GM18526 (cell line): Measurements from ENCODE around the gene PROX2.

Experiments used
- POLR2A ChIP-seq: IDR thresholded peaks from 3 replicates; pipeline ENCODE4 v1.6.1; 2011; ENCODE audit not compliant: insufficient read length; ENCODE audit errors: extremely low read depth

Gene PROX2

GRCh38 chr14:74875941-74876913 is at the start of gene PROX2:
Gene PROX2 (minus strand): TSS chr14:74876145. CDS start chr14:74863834, 12,311 bp downstream.
- TF ChIP-seq POLR2A: no peak

DNA sequence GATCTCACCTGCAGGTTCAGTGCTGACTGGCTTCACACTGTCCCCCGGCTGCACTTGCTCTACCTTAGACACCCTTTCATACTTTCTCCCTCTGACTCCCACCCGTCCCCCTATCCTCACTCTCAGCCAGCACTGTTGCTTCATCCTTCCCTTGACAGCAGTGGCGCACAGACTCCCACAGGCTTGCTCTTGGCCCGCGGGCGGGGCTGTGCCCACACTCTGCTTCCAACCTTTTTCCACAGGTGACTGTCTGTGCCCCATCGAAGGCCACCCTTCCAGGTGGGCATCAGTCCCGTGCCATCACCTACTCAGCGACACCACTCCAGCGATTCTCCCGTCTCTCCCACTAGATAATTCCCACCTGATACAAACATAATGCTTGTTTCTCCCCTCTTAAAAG is 48.1 kb upstream of the PROX2 start:
- no peak for TF ChIP-seq POLR2A

GRCh38 chr14:74922752-74923401 is 46.9 kb upstream of the PROX2 start, which contains the start of gene RPS6KL1:
Gene RPS6KL1 (minus strand): TSS chr14:74923260. CDS start chr14:74921541, 1,719 bp downstream.
- TF ChIP-seq POLR2A: no peak

- no peak for TF ChIP-seq POLR2A
These were observed 46.2 kb upstream of the PROX2 start for GRCh38 chr14:74921987-74922751.

- no peak for TF ChIP-seq POLR2A
These were observed 45.2 kb upstream of the PROX2 start for GRCh38 chr14:74921053-74921620.

DNA sequence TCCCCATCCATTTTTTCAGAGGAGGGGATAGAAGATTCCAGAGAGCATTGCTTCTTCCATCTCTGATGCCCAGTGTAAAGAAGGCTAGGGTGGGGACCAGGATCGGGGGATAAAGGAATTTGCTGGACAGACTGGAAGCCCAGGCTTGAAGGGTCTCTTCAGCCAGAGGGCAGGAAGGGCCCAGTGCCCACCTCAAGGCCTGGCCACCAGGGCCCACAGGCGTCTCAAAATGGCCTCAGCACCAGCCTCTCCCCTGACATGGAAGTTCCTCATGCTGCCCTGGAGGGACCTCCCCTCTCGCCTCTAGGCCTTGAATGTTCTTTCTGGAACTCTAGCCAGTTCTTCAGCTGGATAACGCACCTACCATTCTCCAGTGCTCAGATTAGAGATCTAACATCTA is 44.3 kb upstream of the PROX2 start:
- TF ChIP-seq POLR2A: no peak

DNA sequence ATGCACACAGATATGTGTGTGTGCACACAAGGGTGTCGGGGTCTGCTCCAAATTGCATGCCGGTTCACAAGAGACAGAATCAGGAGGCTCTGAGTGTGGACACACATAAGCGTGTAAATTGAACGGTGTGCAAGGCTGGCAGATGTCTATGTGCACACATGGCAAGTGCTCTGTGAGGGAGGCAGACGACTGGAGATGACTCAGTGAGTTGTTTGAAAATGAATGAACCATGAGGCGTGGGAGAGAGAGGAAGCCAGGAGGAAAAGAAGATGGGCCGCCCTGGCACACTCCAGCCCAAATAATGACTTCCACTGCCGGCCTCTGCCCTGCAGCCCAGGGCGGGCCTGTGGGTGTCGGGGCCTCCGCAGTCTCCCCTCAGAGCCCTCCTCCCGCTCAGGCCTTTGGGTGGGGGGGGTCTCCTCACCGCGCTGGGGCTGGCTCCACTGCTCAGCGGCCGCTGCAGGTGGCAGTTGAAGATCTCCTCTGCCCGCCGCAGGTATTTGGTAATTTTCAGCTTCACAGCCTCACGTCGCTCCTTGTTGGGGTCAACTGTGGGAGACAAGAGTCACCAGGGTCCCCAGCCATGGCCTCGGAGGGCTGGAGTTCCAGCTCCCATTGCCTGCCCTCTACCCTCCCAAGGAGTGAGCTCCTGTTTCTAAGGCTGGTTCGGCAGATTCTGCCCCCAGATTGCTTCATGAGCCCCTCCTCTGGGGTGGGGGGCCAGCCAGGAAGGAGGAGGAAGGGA is 43.6 kb upstream of the PROX2 start:
- no peak for TF ChIP-seq POLR2A

DNA sequence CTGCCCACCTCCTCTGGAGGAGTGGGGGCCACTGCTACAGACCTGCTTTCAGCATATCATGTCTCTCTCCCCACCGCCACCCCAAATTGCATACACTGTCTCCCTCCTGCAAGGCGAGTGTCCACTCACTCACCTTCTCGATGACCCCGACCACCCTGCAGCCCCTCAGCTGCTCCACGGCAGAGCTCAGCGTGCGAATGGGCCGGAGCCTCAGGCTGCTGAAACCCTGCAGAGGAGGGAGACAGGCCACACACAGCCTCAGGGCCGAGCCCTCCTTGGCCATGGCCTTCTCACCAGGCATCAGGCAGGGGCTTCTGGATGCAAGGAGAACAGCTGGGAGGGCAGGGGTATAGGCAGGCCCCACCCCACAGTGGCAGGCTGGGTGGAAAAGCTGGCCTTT is 42.4 kb upstream of the PROX2 start:
- TF ChIP-seq POLR2A: no peak

DNA sequence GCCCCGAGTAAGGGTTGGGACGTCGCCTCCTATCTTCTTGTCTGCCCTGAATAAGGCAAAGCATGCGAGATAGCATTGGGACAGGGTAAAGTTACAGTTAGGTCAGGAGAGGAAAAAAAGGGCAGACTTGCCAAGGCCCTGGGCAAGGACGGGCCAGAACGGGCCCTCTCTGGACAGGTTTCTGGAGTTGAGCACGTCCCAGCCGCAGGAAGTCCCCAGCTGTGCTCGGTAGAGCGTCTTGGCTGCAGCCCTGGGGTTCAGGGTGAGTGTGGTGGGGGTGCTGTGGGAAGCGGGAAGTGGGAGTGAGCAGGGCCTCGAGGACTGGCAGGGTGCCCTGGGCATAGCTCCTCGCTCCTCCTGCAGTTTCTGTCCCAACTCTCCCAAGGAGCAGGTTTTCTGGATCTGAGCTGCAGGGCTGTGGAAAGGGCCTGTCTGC is 41.7 kb upstream of the PROX2 start:
- TF ChIP-seq POLR2A: no peak

- TF ChIP-seq POLR2A: no peak
These were observed 41.2 kb upstream of the PROX2 start for GRCh38 chr14:74917178-74917543.

GRCh38 chr14:74915826-74916225 is 39.9 kb upstream of the PROX2 start:
- no peak for TF ChIP-seq POLR2A

- TF ChIP-seq POLR2A: no peak
These were observed 39.5 kb upstream of the PROX2 start for GRCh38 chr14:74915426-74915825.

- no peak for TF ChIP-seq POLR2A
These were observed 38.1 kb upstream of the PROX2 start for GRCh38 chr14:74913986-74914573.

- TF ChIP-seq POLR2A: no peak
These were observed 37.5 kb upstream of the PROX2 start for GRCh38 chr14:74913393-74913910.
